HFFc6 (cell line): Measurements from ENCODE around the gene ADGRB2. TPM values are rescaled to one million over a fixed set of nuclear protein-coding genes. Genes with fewer than 3 reads are reported as not detected.
A peak's percentile ranks its signal among the peaks of the same experiment; 100 is the strongest.

Experiments
- DNase-seq: peaks from one replicate; pipeline ENCODE4 v3.0.0-alpha.2; 2018
- H3K27ac Mint-ChIP-seq: 2 replicates; pipeline ENCODE4 v1.8.0; 2020; ENCODE audit warnings: mild to moderate bottlenecking, mixed read lengths
- H3K27me3 Mint-ChIP-seq: 2 replicates; pipeline ENCODE4 v1.8.0; 2021; ENCODE audit warnings: mild to moderate bottlenecking, moderate library complexity, mixed read lengths; ENCODE audit not compliant: insufficient read depth
- H3K36me3 Mint-ChIP-seq: 2 replicates; pipeline ENCODE4 v1.8.0; 2021; ENCODE audit warnings: low read depth, mixed read lengths
- H3K4me1 Mint-ChIP-seq: 2 replicates; pipeline ENCODE4 v1.8.0; 2020; ENCODE audit warnings: low read depth, mixed read lengths
- H3K4me3 Mint-ChIP-seq: 2 replicates; pipeline ENCODE4 v1.8.0; 2020; ENCODE audit warnings: mild to moderate bottlenecking, moderate library complexity, mixed read lengths
- H3K9me3 Mint-ChIP-seq: 2 replicates; pipeline ENCODE4 v1.8.0; 2020; ENCODE audit warnings: mild to moderate bottlenecking, mixed read lengths
- total RNA-seq, 6 experiments: library from RNA; stranded (reverse); fragmentation: NEBNext Ultra II Directional; extraction: Animal tissue kit (Norgen Biotek cat#: 25700); gene quantifications; 2 replicates in 1 of 6; 3 replicates in 5 of 6; pipeline ENCODE4 v1.2.3, GENCODE V29; 2021
- TF ChIP-seq, protein P1 (sequence below): fragments of 200-600 bp; sonication (generic); IDR thresholded peaks from 2 replicates; pipeline ENCODE4 v1.5.0; 2021; ENCODE audit warnings: antibody characterized with exemption, mild to moderate bottlenecking

The ADGRB2 gene
- total RNA-seq, 6 experiments from 2014 or later, result 4.9 to 8.8 (median 6.4) TPM

DNA sequence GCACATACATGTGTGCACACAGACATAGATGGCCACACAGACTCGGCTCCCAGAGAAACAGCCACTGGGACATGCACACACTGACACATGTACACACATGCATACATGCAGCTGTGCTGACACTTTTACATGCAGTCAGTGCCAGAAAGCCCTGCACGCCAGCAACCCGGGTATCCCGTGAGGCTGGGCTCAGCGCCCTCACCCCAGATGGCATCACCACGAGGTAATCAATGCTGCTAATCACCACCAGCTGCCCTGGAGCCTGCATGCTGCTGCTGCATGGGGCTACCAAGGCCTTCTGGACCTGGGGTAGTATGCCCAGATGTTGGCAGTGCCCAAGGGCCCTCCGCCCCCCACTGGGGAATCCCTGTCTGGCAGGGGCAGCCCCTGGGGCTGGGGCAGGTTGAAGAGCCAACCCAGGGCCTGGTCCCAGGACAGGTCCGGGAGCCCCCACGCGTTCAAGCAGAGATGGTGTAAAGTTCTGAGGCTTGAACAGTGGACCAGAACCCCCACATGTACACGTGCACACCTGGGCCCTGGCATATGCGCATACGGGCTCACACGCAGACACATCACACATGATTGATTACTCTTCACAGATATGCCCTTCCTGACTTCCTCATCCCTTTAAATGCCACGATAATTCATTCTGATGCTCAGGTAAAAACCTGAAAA, 57.6 kb downstream of the ADGRB2 start:
- TF ChIP-seq, protein P1, sequence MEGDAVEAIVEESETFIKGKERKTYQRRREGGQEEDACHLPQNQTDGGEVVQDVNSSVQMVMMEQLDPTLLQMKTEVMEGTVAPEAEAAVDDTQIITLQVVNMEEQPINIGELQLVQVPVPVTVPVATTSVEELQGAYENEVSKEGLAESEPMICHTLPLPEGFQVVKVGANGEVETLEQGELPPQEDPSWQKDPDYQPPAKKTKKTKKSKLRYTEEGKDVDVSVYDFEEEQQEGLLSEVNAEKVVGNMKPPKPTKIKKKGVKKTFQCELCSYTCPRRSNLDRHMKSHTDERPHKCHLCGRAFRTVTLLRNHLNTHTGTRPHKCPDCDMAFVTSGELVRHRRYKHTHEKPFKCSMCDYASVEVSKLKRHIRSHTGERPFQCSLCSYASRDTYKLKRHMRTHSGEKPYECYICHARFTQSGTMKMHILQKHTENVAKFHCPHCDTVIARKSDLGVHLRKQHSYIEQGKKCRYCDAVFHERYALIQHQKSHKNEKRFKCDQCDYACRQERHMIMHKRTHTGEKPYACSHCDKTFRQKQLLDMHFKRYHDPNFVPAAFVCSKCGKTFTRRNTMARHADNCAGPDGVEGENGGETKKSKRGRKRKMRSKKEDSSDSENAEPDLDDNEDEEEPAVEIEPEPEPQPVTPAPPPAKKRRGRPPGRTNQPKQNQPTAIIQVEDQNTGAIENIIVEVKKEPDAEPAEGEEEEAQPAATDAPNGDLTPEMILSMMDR, result no peak
- no peak overlapping the region; the same call in 1 of the 2 replicates for H3K4me3 Mint-ChIP-seq
- H3K27ac Mint-ChIP-seq, result no peak overlapping the region
- peaks cover 2% of the 10 kb centered on the region for H3K27me3 Mint-ChIP-seq
- no peak for DNase-seq
- H3K4me1 Mint-ChIP-seq, result peaks cover 76% of the 10 kb centered on the region
- H3K36me3 Mint-ChIP-seq, result no peaks in the 10 kb centered on the region; the same call in 1 of the 2 replicates
- H3K9me3 Mint-ChIP-seq, result no peaks in the 10 kb centered on the region

DNA sequence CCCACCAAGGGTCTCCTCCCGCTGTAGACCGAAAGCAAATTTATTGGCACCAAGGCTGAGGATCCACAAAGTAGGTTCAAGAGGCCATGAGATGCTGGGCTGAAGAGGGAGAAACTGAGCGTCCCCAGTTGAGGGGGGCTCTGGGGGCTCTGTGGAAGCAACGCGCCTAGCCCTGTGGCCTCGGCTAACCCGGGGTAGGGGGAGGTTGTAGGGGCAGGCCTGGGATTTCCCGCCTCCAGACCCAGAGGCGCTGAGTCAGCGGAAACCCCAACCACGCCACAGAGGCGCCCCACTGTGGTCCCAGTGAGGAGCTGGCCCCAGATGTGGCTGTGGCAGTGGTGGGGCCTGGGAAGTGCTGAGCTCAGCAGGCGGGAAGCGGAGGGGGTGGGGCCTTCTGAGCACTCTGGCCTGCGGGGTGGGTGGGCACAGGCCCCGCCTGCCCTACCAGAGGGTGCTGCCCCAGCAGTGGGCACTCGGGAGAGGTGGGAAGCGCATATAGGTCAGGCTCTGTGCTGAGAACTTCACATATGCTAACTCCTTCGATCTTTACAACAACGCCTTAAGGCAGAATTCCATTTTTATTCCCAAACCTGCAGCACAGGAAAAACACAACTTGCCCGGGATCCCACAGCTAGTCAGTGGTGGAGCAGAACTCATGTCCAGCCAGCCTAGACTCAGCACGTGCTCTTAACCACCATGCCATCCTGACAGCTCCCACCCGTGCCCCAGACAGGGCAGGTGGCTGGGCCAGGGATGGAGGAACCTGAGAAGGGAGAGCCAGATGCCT, 58.9 kb downstream of the ADGRB2 start:
- H3K4me1 Mint-ChIP-seq, result peaks cover 80% of the 10 kb centered on the region
- peak; percentile 43 for DNase-seq
- peak overlapping the region; percentile 84 for H3K4me3 Mint-ChIP-seq
- peak overlapping the region; percentile 90 for H3K27ac Mint-ChIP-seq
- H3K9me3 Mint-ChIP-seq, result no peaks in the 10 kb centered on the region
- peaks cover 3% of the 10 kb centered on the region; the same call in 1 of the 2 replicates for H3K36me3 Mint-ChIP-seq
- H3K27me3 Mint-ChIP-seq, result peaks cover 2% of the 10 kb centered on the region
- TF ChIP-seq, protein P1, result peak; percentile 68

DNA sequence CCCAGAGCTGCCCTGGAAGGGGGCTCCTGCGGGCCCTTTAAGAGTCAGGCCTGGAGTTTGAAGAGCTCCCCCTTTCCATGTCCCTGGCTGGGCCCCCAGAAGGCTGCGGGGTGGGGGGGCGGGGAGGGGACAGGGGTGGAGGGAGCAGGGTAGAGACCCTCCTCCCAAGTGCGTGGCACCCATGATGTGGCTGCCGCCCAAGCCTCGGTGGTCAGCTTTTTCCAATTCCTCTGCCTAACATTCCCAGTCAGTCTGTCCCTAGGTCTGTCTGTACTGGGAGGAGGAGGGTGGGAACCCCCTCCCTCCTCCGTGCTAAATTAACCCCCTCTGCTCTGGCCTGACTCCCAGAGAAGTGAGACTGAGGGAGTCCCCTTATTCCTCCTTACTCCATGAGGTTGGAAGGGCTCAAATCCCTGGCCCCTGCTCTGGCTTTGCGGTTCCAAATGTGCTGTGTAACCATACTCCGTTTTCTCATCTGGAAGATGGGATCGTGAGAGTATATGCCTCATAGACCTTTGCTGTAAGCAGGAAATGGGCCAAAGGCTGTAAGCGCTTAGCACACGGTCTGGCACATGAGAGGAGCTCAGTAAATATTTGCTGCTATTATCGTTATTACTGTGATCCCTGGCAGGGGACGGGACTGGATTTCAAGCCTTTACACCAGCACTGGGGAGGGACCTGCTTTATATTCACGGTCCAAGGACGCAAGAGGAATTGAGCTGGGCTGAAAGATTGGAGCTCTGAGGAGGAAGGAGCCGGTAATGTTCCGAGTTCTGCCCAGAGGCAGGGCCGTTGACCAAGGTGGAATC, 59.7 kb downstream of the ADGRB2 start:
- Mint-ChIP-seq H3K36me3 (peaks cover 9% of the 10 kb centered on the region; the same call in 1 of the 2 replicates), H3K4me3 (peak overlapping the region; percentile 84), H3K27me3 (peaks cover 2% of the 10 kb centered on the region), H3K4me1 (peaks cover 88% of the 10 kb centered on the region), H3K27ac (peak overlapping the region; percentile 90), H3K9me3 (no peaks in the 10 kb centered on the region)
- peak; percentile 43 for DNase-seq
- TF ChIP-seq, protein P1, result no peak; the same call in 1 of the 2 replicates

DNA sequence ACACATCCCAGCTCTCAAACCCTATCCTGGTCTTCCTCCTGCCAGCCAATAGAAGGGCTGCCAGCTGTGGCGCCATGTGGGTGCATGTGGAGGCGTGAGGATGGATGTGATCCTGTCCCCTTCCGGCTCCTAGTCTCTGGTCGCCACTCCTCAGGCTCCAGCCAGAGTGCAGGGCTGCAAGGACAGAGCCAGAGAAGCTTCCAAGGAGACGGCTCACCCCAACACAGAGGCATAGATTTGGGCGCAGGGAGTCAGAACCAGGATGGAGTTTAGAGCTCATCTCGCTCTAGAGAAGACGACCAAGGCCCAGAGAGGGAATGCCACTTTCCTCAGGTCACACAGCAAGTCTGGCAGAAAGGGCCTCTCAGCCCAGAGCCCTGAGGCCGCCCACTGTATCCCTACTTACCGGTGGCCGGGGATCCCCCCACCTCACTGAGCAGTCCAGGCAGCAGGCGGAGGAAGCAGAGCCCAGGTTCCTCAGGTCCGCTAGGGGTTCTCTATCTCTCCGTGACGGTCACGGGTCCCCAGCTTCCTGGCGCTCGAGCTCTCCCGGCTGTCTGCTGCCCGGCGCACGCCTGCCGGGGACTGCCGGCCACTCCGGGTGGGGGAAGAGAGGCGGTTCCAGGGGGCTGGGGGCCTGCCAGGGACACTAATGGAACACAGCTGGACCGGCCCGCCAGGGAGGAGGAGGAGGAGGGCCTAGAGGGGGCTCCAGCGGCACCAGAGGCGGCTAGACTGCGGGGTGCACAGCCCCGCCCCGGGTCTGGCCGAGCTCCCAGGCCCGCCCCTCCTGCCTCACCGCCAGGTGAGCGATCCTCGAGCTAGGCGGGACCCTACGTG, 60.5 kb downstream of the ADGRB2 start, which contains the start of gene COL16A1:
TSS of gene COL16A1 (minus strand) at position 587 of the 840 bp plus-strand sequence. CDS start 1,824 bp downstream, outside the sequence.
- Mint-ChIP-seq H3K4me1 (peaks cover 90% of the 10 kb centered on the region), H3K9me3 (no peaks in the 10 kb centered on the region), H3K36me3 (peaks cover 15% of the 10 kb centered on the region), H3K27ac (peak within 1 kb of the TSS; percentile 92), H3K4me3 (peak within 1 kb of the TSS; percentile 95), H3K27me3 (peaks cover 2% of the 10 kb centered on the region)
- TF ChIP-seq, protein P1, result no peak; the same call in none of the 2 replicates
- peak; percentile 35 for DNase-seq
